HS-5 (cell line): ENCODE results near the gene TSEN15.
A peak's percentile ranks its signal among the peaks of the same experiment; 100 is the strongest.

ENCODE experiments used
- DNase-seq: peaks from one replicate; pipeline ENCODE4 v3.0.0-alpha.2; 2012; ENCODE audit warnings: low read depth

The TSEN15 gene

DNA sequence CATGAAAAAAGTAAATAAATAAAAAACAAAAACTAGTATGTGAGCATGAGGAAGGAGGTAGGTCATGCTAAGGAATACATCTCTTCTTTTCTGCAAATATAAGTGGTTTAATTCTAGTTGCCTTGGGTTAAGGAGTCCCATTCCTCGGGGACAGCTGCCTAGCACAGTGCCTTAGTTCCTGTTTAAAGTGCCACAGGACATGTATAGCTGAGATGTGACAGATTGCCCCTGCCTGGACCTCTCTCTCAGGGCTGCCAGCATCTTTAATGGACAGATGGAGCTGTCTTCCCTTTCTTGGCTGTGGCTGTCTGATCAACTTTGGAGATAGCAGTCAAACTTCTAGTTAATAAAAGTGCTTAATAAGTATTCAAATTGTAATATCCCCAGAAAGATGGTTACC, 50.0 kb downstream of the TSEN15 start:
- no peak for DNase-seq

- DNase-seq: no peak
Observed at GRCh38 chr1:184110272-184111204, 59.0 kb downstream of the TSEN15 start.

GRCh38 chr1:184112176-184112948, 60.8 kb downstream of the TSEN15 start:
- no peak for DNase-seq

GRCh38 chr1:184113251-184113650, 61.7 kb downstream of the TSEN15 start:
- DNase-seq: no peak

DNA sequence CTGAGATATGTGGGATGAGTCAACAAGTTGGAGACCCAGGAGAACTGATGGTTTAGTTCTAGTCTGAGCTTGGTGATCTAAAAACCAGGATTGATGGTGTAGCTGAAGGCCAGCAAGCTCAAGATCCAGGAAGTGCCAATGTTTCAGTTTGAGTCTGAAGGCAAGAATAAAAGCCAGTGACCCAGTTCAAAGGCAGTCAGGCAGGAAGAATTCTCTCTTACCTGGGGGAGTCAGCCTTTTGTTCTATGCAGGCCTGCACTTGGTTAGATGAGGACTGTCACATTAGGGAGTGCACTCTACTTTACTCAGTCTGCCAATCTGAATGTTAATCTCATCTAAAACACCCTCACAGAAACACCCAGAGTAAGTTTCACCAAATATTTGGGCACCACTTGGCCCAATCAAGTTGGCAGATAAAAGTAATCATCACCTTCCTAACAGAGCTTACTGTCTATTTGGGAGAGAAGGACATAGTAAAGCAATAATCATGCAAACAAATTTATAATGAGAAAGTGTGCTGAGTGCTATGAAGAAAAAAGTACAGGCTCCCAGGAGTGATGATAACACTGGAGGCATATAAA, 63.4 kb downstream of the TSEN15 start:
- DNase-seq: no peak

GRCh38 chr1:184116287-184116686, 64.8 kb downstream of the TSEN15 start:
- DNase-seq: no peak

DNA sequence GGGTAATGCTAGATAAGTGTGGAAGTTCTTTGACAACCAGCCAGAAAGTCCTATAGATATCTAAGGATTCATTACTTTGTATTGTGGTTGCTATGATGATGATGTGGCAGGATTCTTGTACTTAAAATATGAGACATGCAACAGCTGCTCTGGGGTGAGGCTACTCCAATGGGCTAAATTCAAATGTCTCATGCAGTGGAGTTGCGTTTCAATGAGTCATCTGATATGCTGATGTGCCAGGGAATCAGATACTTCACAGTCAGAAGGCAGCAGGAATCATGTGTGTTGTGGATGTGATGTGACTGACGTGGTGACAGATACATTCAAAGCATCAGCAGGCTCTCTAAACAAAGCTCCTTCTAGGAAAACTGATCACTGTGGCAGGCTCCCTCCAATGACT, 66.5 kb downstream of the TSEN15 start:
- DNase-seq: peak; percentile 97
